ENCODE data around the gene FOXO3B.
"Not testable (repeated sequence)": the region's sequence is repeated elsewhere in the genome, so short reads cannot be mapped to it uniquely, and the experiment has no call there.

Gene FOXO3B

GRCh38 chr17:18666326-18666725, 15.8 kb downstream of the FOXO3B start:
- not testable (repeated sequence) for DNase-seq (ENCODE audit: insufficient read length, low spot score); FAIRE-seq

- peak; percentile 5 for FAIRE-seq
- not testable (repeated sequence) for DNase-seq (ENCODE audit: insufficient read length, low spot score)
Measured at GRCh38 chr17:18661924-18662624, 20.0 kb downstream of the FOXO3B start.

DNA sequence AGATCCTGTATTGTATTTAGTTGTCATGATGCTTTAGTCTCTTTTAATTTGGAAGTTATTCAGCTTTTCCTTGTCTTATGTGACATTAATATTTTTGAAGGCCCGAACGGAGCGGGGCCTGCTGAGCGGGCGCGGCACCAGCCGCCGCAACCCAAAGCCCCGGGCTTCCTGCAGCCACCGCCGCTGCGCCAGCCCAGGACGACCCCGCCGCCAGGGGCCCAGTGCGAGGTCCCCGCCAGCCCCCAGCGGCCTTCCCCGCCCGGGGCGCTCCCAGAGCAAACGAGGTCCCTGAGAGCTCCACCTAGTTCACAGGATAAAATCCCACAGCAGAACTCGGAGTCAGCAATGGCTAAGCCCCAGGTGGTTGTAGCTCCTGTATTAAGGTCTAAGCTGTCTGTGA, 32.0 kb downstream of the FOXO3B start:
- FAIRE-seq; DNase-seq (ENCODE audit: insufficient read length, low spot score): not testable (repeated sequence)

DNA sequence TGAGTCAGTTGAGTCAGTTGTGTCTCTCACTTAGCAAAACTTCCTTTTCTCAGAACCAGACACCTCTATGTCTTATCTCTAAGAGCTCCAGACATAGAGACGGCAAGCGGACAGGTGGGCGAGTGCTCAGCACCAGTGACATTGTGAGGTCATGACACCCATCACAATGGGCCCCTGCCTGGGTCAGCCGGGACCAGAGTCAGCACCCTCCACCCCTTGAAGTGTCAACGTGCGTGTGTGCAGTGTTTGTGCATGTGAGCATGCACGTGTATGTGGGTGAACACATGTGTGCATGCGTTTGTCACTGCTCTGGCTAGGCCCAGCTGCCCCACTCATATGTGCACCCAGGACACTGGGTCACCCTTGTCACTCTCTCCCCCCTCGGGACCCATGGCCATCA, 37.8 kb downstream of the FOXO3B start, which contains the start of gene TBC1D28:
TSS of gene TBC1D28 (minus strand) at position 101 of the 400 bp plus-strand sequence. CDS start 3,039 bp downstream, outside the sequence.
- DNase-seq (ENCODE audit: insufficient read length, low spot score); FAIRE-seq: not testable (repeated sequence)

GRCh38 chr17:18643124-18643523, 39.0 kb downstream of the FOXO3B start:
- FAIRE-seq: peak; percentile 66
- DNase-seq (ENCODE audit: insufficient read length, low spot score): not testable (repeated sequence)

DNA sequence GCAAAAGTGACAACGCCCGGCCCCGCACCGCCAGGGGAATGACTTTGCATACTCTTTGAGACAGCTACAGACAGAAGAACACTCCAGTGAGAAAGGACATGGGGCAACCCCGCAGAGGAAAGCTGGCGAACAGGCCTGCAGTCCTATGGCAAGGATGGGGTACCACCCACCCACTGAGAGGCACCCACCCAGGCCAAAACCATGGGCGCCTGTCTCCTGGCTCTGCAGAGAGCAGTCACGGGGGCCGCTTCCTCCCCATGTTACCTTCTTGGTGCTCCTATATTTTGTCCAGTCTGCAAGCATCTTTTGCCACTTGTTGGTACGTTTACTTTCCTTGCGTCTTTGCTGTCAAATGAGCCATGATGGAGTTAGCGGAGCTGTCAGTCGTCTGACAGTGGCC, 43.8 kb downstream of the FOXO3B start:
- FAIRE-seq: not testable (repeated sequence)

DNA sequence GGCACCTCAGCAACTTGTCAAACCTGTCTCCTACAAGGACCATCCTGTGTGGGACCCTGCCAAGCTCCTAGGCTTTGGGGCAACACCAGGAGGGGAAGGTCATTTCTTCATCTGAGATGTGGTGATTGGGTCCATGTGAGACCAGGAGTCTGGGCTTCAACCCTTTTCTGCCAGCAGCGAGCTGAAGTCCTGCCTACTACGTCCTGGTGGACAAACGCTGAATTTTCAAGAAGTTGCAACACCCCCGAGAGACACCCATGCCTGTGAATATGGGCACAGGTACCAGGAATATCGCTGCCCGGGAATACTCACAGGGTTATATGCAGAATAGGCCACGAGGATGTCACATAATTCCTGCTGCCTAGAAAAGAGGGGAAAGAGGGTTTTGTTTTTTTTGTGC, 45.9 kb downstream of the FOXO3B start:
- DNase-seq (ENCODE audit: insufficient read length, low spot score); FAIRE-seq: not testable (repeated sequence)

More for the DNA sequence above, 43.8 kb downstream of the FOXO3B start:
- DNase-seq (ENCODE audit: insufficient read length, low spot score): not testable (repeated sequence)

DNA sequence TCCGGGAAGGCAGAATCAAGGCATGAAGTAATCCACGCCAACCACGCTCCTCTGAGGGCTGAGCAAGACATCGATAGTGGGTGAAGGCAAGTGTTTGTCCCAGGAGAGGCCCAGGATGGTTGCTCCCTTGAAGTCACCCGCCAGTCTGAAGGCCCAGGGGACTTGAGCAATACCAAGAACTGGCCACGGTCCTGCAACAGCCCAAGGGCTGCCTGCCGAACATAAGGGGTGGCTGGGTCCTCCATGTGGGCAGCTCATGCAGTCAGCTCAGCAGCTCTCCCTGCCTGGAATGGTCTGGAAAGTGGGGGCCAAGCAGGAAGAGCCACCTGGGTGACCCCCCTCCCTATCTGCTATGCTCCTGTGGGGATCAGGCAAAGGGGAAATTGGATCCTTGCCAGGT, 46.3 kb downstream of the FOXO3B start:
- FAIRE-seq; DNase-seq (ENCODE audit: insufficient read length, low spot score): not testable (repeated sequence)

GRCh38 chr17:18634550-18635263, 47.4 kb downstream of the FOXO3B start:
- FAIRE-seq; DNase-seq (ENCODE audit: insufficient read length, low spot score): not testable (repeated sequence)
